ENCODE data around the gene CCDC70. TPM values are rescaled to one million over a fixed set of nuclear protein-coding genes. Genes with fewer than 3 reads are reported as not detected.

The CCDC70 gene
- polyA plus RNA-seq, 1 experiment = not detected

DNA sequence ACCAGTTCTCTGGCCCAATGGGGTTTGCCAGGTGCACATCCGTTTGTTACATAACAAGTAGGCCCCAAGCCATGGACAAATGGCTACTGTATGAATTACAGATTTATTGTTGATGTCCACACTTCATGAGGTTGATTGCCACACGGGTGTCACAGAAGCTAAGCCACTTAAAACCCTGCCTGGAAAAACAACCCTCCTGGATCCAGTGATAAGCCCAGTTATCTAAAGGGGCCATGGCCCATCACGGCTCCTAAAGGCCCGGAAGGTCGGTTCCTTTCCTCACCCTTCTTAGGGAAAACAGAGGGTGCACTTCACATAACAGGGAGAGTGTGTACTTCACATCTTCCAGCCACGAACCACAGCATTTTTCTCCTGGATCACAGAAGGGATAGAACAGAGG lies 20.9 kb upstream of the CCDC70 start:
- ChIA-PET CTCF (no interaction called here), POLR2A (no interaction called here)
- H3K27ac ChIP-seq (ENCODE audit: low read depth, low read length) = no peak overlapping the region
- no peaks in the 10 kb centered on the region for H3K9me3 ChIP-seq (ENCODE audit: control insufficient read depth, insufficient read depth, low read length)
- no peak for DNase-seq (ENCODE audit: low read depth, low spot score)
- H3K27me3 ChIP-seq (ENCODE audit: control insufficient read depth, insufficient read depth, low read length) = peaks cover 20% of the 10 kb centered on the region
- no peak overlapping the region for H3K4me3 ChIP-seq (ENCODE audit: low read depth, low read length)
- TF ChIP-seq, protein P1, sequence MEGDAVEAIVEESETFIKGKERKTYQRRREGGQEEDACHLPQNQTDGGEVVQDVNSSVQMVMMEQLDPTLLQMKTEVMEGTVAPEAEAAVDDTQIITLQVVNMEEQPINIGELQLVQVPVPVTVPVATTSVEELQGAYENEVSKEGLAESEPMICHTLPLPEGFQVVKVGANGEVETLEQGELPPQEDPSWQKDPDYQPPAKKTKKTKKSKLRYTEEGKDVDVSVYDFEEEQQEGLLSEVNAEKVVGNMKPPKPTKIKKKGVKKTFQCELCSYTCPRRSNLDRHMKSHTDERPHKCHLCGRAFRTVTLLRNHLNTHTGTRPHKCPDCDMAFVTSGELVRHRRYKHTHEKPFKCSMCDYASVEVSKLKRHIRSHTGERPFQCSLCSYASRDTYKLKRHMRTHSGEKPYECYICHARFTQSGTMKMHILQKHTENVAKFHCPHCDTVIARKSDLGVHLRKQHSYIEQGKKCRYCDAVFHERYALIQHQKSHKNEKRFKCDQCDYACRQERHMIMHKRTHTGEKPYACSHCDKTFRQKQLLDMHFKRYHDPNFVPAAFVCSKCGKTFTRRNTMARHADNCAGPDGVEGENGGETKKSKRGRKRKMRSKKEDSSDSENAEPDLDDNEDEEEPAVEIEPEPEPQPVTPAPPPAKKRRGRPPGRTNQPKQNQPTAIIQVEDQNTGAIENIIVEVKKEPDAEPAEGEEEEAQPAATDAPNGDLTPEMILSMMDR (IDR thresholded peaks at IDR 0.05; ENCODE audit: low read depth, low read length) = no peak

DNA sequence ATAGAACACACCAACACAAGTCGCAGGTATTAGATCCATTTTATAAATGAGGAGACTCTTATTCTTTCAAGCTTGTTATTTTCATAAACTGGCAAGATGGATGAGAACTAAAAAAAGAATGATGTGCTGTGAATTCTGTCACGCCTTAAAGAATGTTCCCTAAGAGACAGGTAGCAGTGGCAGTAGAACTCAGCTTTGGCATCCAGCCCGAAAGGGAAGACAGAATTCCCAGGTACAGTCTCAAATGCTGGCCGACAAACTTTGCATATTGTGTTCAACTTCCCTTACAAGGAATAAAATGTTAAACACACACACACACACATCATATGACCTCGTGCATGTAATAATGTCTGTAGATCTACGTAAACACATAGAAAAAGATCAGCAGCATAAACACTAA lies 20.0 kb upstream of the CCDC70 start:
- H3K27ac ChIP-seq (ENCODE audit: low read depth, low read length) = no peak overlapping the region
- DNase-seq (ENCODE audit: low read depth, low spot score) = no peak
- CTCF ChIA-PET = interaction anchor here (1.4 kb wide), 1 partner anchor 26 kb away, joined by 3 read pairs; no protein-coding TSS in a partner anchor
- H3K9me3 ChIP-seq (ENCODE audit: control insufficient read depth, insufficient read depth, low read length) = no peaks in the 10 kb centered on the region
- TF ChIP-seq, protein P1 (IDR thresholded peaks at IDR 0.05; ENCODE audit: low read depth, low read length) = no peak
- peaks cover 20% of the 10 kb centered on the region for H3K27me3 ChIP-seq (ENCODE audit: control insufficient read depth, insufficient read depth, low read length)
- POLR2A ChIA-PET = no interaction called here
- H3K4me3 ChIP-seq (ENCODE audit: low read depth, low read length) = no peak overlapping the region

DNA sequence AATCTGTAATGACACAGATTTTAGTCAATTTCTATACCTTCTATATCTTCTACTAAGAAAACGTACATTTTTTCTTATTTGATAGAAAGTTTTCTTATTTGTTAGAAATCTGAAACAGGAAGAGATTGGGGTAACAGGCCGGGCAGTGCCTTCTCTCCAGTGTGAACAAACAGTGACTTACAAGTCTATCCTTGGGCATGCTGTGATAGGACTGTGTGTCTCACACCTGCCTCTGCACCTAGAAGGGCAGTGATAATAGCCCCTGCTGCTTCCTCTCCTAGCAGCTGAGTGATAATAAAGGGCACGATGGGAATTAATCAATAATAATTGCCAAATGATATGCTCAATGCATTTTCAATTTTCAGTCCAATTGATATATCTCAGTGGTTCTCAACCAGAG lies 18.2 kb upstream of the CCDC70 start:
- POLR2A ChIA-PET = no interaction called here

DNA sequence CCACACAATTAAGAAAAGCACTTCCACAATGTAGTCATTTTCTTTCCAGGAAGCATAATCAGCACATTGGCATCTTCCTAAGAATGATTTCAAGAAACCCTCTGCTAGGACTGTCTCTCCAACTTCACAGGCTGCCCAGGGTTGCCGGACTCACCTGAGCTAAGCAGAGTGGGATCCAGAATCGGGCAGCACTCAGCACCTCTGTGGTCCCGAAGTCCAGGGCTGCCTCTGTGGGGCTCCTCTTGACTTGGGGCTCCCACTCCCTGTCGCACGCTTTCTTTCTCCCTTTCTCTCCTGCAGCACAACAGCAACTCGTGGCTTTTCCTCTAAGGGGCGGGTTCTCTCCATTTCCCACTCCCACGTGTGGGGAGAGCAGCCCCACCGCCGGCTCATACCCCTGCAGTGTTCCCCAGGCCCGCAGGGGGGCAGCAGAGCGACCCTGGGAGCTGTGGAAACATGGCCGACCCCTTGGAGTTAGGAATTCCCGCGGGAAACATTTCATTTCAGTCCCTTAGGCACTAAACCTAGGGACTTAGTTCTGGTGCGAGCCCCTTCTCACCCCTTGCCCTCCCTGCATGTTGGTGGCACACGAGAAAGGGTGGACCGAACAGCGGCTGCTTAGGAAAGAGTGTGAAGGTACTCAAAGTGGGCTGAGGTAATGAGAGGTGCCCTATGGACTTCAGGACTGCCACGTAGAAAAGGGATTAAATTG lies 16.8 kb upstream of the CCDC70 start, which contains the start of gene TMEM272:
Gene TMEM272, minus strand, starts transcription at position 316 of the 712 bp plus-strand sequence. CDS start 6,647 bp downstream, outside the sequence.
- H3K4me3 ChIP-seq (ENCODE audit: low read depth, low read length) = no peak within 1 kb of the TSS
- POLR2A ChIA-PET = no interaction called here
- DNase-seq (ENCODE audit: low read depth, low spot score) = no peak
- H3K27me3 ChIP-seq (ENCODE audit: control insufficient read depth, insufficient read depth, low read length) = peaks cover 12% of the 10 kb centered on the region
- CTCF ChIA-PET = interaction anchor here (0.6 to 2.0 kb wide), 6 partner anchors 9 to 44 kb away, joined by 3 to 6 read pairs (median 4); no protein-coding TSS in a partner anchor
- TF ChIP-seq, protein P1 (IDR thresholded peaks at IDR 0.05; ENCODE audit: low read depth, low read length) = peak; percentile 83
- H3K27ac ChIP-seq (ENCODE audit: low read depth, low read length) = no peak within 1 kb of the TSS
- peaks cover 2% of the 10 kb centered on the region; the same call in 1 of the 2 replicates for H3K9me3 ChIP-seq (ENCODE audit: control insufficient read depth, insufficient read depth, low read length)

More for the DNA sequence above, 18.2 kb upstream of the CCDC70 start:
- DNase-seq (ENCODE audit: low read depth, low spot score) = no peak
- TF ChIP-seq, protein P1 (IDR thresholded peaks at IDR 0.05; ENCODE audit: low read depth, low read length) = no peak
- Histone ChIP-seq H3K27me3 (ENCODE audit: control insufficient read depth, insufficient read depth, low read length) (peaks cover 16% of the 10 kb centered on the region), H3K9me3 (ENCODE audit: control insufficient read depth, insufficient read depth, low read length) (no peaks in the 10 kb centered on the region), H3K27ac (ENCODE audit: low read depth, low read length) (no peak overlapping the region), H3K4me3 (ENCODE audit: low read depth, low read length) (no peak overlapping the region)
- CTCF ChIA-PET = interaction anchor here (1.4 kb wide), 1 partner anchor 28 kb away, joined by 3 read pairs; no protein-coding TSS in a partner anchor
